Stimulated activated CD8-positive, alpha-beta memory T cell treated with anti-CD3 and anti-CD28 coated beads, Interleukin-2, amount 100 ng/mL, for 48 hours (primary cell): ENCODE measurements around the gene MRPS22.
A peak's percentile ranks its signal among the peaks of the same experiment; 100 is the strongest.
"Not testable (repeated sequence)": the region's sequence is repeated elsewhere in the genome, so short reads cannot be mapped to it uniquely, and the experiment has no call there.

ENCODE experiments used
- DNase-seq, 2 donors: peaks; one replicate each; pipeline ENCODE4 v3.0.0-alpha.2; 2020; ENCODE audit warnings: low read depth in 2 of 2

The MRPS22 gene

DNA sequence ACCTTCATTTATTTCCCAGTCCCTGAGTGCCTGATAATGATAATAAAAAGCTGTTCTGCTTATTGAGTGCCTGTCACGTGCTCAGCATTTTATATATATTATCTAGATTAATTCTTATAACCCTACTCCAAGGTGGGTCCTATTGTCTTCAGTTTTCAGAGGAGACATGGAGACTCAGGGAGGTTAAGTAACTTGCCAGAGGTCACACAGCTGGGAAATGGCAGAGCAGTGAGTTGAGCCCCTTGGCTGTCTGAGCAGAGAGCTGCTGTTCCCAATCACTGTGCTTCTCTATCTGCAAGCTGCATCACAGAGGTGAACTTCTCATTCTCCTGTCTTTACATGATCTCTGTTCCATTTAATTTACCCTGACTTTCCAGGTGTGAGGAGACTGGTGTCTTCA is 32.3 kb upstream of the MRPS22 start:
- no peak for DNase-seq

DNA sequence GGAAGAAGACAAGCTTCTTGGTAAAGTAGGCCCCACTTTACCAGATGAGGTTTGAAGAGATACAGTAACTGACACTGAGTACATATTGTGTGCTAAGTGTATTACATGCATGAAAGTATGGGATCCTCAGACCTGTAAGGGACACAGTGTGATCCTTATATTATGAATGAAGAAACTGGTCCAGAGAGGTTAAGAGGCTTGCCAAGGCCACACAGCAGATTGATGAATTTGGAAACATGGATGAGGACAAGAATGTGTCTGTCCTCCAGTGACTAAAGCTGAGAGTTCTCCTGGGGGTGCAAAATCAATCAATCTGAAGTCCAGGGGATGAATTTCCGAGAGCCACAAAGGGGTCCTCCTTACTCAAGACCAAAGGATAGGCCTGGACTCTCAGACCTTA is 31.4 kb upstream of the MRPS22 start:
- no peak for DNase-seq

DNA sequence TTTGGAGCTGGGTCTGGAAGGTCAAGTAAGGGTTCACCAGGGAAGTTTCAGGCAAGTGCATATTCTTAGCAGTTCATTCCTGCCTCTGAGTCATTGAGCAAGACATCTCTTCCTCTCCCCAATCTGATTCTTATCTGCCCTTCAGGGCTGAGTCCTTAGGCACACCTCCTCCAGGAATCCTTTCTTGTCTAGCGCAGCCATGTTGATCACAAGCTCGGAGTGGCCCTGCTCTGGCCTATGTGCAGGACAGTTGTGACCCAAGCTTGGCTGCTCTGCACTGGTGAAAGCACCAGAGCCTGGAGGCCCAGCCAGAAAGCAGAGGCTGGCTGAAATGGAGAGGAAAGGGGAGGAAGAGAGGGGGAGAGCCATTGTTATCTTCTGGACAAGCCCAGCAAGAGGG is 30.9 kb upstream of the MRPS22 start:
- DNase-seq = no peak

DNA sequence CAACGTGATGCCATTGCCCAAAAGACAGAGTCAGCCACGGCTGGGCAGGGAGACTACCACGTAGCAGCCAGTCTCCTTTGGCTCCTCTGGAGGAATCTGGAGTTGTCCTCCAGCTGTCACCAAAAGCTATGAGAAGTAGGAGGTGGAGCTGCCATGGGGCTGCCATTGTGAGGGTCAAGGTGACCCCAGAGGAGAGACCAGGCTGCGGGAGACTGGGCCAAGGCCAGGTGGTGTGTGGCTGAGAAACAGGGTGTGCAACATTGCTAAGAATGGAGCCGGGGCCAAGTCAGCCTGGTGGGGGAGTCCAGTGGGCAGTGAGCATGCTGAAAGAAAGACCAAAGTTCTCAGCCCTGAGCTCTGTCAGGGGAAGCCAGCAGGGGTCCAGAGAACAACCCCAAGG is 29.9 kb upstream of the MRPS22 start:
- DNase-seq = no peak

DNA sequence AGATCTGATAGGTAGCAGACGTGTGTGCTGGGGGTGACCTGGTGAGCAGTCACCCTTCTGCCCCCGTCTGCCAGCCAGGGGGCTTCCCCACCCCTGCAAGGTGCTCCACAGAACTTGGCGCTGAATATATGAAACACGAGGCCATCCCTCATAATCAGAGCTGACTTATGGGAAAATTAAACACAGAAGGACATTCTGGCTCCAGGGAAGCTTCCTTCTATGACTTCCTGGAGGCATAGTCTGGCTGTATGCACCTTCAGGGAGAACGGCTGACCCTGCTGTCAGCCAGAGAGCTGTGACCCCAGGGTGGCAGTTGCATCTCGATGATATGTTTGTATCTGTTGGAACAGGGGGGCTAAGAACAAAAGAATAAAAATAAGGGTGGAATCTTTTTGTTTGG is 26.6 kb upstream of the MRPS22 start:
- DNase-seq = no peak

DNA sequence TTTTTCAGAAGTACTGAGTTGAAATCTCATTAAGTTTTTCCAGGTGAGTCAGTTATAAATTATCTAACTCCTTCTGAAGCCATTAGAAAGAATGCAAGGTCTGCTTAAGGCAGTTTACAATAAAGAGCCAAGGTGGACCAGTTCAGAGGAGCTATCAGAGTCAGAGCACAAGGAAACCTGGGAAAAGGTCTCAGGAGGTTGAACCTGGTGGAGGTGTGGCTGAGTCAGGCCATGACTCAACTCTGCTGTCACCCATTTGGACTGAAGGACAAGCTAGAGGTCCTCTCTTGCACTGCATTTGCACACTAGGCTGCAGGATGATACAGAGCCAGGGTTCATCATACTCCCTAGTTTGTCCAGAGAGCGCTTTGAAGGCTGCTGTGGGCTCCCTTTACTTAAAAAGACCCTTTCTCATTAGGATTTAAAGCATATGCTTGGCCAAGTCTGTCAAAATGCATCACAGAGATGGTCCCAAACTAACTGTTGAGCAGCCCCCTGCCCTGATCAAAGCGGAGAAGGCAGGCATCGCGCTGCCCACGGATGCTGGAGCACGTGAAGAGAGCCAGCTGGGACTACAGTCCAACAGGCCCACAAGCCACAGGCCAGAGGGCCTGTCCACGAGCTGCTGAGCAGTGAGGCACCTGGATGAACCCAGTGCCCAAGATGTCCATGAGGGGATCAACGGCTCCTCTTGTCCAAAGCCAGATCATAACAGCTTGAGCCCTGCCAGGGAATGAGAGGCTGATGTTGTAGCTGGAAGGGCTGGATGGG is 26.0 kb upstream of the MRPS22 start:
- DNase-seq = no peak

DNA sequence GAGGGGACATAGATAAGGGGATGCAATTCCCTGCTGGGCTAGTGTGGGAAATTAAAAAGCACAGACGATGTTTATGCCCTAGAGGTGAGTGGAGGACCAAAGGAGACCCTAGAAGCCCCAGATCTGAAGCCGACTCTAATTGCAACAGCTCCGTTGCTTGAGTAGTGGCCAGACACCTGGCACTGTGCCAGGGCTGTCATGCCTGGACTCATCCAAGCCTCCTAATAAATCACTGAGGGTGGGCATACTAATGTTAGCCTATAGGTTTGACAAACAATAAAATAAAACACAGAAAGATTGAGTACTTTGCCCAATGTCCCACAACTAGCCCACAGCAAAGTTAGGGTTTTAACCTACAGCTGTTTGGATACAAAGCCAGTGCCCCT is 25.4 kb upstream of the MRPS22 start:
- no peak for DNase-seq

DNA sequence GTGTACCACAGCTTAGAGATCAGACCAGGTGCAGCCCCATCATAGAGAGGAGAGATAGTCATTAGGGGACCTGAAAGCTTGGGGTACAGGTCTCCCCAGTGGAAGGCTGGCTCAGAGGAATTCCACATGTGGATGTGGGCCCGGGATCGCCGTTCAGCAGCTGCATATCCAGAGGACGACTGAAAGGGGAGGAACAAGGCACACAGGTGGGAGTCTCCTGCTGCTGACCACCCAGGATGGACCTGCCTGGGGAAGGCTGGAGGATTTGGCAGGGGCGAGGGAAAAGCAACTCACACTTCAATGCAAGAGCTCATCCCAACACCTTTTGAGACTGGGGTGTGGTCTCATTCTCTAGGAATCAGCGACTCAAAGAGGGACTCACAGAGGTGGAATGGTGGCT is 25.0 kb upstream of the MRPS22 start:
- DNase-seq = no peak

DNA sequence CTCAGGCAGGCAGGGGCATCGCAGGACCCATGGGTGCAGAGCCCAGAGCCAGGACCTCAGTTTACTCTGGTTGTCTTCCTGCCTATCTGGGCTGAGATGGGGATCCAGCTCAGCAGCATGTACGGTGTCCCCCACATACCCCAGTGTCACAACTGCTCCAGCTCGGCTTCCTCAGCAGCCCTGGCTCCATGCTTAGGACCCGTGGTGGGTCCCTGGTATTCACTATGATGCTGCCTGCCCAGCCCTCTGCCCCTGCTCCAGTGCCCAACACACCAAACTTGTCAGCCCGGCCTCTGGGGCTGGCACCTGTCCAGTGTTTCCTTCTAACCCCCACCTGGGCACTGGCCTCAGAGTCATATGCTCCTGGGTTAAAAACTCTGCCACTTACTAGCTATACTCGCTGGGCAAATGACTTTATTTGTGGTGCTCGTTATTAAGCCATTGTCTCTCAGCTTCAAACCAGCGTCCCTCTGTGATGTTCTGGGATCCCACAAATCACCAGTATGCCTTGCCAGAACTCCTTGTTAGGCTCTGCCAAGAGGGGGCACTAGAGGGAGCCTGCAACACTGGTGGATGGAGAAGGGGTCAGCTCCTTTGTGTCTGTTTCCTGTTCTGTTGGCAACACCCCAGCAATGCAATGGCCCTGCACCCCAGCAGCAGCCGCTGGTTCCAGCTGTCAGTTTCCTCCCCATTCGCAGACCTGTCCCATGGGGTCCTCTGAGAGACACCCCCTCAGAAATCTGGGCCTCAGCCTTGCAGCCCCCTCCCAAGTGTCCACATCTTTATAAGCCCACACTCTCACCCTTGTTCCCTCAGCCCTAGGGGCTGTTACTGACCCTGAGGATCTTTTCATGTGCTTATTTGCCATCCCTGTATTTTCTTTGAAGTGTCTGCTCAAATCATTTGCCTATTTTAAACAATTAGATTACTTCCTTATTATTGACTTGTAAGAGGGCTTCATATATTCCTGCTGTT is 24.1 kb upstream of the MRPS22 start:
- DNase-seq = no peak

DNA sequence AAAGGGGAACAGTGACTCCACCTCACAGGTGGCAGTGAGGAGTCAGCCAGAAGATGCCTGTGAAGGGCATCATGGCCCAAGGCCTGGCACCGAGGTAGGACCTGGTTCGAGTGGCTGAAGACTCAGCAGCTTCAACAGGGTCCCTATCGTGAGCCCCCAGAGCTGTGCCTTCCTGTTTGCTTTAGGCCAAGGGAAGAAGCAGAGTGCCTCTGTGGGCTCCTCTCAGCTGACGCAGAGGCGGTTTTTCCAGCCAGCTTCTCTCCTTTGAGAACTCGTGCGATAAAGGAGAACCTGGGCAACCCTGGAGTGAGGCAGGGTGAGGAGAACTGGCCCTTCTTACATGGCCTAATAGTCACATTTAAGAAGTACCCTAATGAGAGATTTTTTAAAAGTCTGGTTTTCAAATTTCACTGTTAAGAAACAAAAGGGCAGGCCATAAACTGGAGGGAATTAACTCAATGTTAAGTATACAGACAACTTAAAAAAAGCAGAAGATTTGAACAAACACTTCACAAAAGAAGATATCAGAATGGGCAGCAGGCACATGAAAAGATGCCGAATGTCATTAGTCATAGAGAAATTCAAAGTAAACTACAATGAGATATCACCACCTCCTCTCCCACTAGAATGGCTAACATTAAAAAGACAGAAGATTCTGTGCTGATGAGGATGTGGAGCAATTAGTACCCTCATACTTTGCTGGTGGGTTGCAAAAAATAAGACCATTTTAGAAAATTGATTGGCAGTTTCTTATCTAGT is 23.1 kb upstream of the MRPS22 start:
- DNase-seq = no peak

DNA sequence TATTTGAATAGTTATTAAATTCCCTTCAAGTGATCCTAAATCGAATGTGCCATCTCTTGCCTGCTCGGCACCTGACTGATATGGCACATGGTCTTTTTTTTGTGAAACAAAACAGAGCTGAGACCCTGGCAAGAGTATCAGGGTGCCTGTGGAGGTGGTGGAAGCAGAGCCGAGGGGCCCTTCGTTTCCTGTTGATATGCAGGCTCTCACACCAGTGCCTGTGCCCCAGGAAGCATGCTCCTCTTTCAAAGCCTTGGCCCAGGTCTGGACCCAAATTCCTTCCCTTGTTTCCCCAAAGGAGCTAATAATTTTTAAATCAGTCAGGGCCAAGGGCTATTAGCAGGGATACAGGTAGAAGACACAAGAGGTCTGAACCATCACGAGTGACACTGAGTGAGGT is 21.5 kb upstream of the MRPS22 start:
- DNase-seq = no peak

DNA sequence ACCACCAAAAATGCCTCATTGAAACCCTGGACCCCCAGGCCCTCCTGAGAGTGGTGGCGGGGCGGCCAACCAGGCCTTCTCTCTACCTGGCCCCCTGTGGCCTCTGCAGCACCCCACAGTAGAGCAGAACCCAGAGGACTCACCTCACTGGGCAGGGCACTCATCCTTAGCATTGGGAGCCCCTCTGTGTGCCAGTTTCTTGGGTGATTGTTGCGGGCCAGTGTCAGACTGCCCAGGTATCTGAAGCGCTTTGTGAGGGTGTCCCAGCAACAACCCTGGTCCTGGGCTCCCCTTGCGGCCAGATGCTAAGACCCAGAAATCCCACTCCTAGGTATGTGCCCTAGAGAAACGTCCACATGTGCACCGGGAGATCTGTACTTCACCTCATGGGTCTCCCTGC is 20.7 kb upstream of the MRPS22 start:
- DNase-seq = no peak

DNA sequence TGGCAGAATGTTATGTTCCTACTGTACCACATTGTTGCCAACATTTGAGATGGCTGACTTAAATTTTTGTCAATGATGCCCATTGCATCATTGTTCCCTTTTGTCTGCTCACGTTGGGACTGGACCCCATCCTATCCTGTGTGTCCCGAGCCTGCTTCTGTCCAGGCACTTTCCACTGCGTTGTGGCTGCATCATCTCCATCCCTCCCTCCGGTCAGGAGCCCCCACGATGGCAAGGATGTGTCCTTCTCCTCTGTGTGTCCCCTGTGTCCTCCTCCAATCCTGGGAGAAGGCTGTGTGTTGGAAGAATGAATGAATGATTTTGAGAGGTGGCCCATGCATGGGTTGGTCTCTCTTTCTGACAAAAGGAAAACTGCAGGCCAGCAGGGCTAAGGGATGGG is 19.4 kb upstream of the MRPS22 start:
- DNase-seq = no peak

DNA sequence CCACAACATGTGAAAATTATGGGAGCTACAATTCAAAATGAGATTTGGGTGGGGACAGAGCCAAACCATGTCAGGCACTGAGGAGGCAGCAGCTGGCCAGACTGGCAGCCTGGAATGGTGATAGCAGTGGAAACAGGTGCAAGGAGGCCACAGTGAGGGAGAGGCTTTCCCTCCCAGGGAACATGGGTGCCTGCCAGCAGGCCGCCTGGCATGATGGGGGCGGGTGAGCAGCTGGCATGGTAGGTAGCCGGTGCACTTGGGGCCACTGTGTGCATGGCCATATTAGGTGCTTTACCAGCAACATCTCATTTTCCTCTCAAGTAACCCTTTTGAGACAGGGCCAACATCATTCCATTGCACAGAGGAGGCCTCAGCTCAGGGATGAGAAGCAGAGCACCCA is 18.3 kb upstream of the MRPS22 start:
- no peak for DNase-seq

DNA sequence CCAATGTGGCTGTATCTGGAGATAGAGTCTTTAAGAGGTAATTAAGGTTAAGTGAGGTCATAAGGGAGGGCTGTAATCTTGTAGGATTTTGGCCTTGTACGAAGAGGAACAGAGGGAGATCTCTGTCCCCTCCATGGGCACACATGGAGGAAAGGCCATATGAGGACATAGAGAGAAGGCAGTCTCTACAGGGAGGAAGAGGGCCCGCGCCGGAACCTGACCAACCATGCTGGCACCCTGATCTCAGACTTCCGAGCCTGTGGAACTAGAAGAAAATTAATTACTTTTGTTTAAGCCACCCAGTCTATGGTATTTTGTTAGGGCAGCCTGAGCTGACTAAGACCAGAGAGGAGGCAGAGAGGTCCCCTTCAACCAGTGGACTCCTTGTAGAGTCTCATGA is 17.7 kb upstream of the MRPS22 start:
- no peak for DNase-seq

DNA sequence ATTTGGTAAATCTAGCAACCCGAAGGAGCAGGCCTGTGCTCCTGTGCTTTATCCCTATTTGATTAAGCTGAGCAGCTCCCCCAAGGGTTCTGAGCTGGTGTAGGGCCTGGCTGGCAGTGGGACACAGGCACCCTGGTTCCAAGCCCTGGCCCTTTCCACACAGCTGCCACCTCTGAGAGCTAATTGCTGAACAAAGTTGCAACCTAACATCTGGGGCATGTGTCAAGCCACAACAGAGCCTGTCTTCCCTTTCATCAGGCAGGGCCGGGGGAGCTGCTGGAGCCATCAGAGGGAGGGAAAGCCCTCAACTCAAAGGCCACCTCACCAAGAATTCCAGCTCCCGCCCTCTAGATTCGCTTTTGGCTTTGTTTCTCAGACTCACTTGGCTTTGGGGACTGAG is 17.1 kb upstream of the MRPS22 start:
- DNase-seq = no peak

DNA sequence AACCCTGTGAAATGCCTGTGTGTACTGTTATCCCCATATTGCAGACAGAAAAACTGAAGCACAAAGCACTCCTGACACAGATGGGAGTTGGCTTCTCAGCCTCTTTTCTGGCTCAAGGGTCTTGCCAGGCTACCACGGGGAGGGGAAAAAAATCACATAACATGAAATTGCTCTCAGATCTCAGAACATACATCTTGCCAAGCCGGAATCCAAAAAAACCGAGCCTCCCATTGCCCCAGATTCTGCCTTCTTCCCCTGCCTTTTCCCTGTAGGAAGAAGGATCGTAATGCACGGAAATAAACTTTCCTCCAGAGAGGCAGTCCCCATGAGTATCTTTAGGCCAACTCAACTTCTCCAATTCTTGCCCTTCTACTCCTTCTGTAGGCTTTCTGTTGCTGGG is 16.6 kb upstream of the MRPS22 start:
- DNase-seq = no peak

DNA sequence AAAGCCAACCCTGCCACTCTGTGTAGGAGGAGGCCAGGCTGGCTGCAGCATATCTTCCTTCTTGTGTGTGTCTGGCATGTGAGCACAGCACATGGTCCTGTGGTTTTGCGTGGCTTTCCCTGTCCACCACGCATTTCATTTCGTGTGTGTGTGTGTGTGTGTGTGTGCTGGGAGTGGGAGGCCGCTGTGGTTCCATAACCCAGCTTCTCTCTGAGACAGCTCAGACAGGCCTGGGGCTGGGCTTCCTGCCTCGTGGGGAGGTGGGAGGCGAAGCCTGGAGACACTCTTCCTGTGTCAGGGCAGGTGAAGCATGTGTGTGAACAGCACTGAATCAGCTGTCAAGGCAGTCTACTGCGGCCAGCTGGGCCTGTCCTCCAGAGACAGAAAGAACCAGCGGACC is 16.0 kb upstream of the MRPS22 start:
- DNase-seq = no peak

DNA sequence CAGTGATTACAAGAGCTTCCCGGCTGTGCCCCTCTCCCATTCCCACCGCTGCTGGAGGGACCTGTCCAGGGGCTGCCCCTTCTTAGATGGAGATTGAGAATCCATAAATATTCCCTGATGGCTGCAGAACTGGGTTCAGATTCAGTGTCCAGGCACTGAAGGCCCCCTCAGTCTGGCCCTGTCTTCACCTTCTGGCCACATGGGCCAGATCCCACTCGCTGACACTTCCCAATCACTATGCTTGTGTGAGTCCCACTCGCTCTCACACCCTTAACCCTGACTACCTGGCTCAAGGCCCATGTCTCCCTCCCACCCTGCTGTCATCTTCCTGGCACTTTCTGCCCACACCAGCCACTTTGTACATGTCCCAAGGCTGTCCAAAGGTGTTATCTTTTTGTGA is 15.5 kb upstream of the MRPS22 start:
- DNase-seq = no peak

DNA sequence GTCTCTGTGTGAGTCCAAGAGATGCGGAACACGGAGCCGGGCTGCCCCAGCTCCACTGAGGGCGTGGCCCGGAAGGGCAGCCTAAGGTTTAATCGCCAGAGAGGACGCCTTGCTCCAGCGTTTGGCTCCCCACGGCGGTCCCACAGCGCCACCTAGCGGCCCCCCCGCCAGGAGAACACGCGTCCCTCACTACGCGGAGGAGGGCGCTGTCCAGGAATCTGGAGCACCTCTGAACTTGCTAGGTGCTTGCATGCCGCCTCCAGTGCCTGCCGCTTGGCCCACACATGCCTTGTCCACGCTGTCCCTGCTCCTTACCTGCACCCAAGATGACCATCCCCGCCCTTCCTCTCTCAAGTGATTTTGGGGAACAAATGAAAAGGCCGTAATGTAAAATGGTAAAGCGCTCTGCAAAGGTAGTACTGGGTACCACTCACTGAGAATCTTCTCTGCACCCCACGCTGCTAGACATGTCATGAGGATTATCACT is 14.4 kb upstream of the MRPS22 start:
- DNase-seq = peak; percentile 82 to 87

DNA sequence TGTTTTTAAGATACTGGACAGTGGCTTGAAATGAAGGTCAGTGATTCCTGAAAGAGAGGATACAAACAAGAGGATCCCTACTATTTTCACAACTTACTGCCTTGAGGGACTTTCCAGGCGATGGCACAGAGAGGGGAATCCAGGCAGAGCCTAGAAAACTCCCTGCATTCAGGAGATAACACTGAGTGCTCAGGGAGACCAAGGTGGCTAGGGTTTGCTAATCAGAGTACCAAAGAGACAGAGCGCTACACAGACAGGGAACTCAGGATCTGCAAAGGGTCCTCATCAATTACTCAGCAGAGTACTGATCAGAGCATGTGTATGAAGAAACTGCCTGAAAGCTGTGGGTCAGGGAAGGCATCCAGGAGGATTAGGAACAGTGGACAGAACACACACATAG is 11.7 kb upstream of the MRPS22 start:
- DNase-seq = no peak

DNA sequence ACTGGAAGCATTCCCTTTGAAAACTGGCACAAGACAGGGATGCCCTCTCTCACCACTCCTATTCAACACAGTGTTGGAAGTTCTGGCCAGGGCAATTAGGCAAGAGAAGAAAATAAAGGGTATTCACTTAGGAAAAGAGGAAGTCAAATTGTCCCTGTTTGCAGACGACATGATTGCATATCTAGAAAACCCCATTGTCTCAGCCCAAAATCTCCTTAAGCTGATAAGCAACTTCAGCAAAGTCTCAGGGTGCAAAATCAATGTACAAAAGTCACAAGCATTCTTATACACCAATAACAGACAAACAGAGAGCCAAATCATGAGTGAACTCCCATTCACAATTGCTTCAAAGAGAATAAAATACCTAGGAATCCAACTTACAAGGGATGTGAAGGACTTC is 9.1 kb upstream of the MRPS22 start:
- DNase-seq = not testable (repeated sequence)
